HG03064 (cell line): ENCODE data around the gene DCUN1D2.

Source experiments
- ATAC-seq: cut with Tn5 transposase; IDR thresholded peaks from one replicate; pipeline ENCODE4 v1.9.1; 2021; ENCODE audit warnings: low read depth; ENCODE audit not compliant: unreplicated experiment

The DCUN1D2 gene

DNA sequence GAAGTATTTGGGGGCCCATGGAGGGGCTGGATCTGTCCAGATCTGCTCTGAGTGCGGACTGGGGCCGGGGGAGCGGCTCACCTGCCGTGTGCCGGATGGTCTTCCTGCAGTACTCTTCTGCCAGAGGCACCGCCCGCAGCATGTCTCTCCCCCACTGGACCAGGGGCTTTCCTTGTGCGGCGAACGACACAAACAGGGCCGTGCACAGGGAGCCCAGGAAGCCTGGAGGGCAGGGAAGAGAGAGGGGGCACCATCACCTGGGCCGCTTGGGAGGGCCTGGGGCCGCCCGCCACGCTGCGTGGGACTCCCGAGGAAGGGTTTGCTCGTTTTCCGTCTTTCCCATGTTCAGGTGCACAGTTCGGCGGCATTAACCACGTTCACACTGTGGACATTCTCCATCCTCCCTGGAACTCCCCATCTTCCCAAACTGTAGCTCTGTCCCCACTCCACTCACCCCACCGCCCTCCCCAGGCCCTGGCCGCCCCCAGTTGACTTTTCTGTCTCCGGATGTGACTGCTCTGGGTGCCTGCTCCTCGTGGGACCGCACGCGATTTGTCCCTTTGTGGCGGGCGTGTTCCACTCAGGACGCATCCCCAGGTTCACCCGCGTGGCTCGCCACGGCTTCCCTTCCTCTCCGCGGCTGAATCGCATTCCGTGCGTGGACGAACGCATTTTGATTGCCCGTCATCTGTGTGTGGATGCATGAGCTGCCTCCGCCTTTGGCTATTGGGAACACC, 61.5 kb downstream of the DCUN1D2 start:
- no peak for ATAC-seq

DNA sequence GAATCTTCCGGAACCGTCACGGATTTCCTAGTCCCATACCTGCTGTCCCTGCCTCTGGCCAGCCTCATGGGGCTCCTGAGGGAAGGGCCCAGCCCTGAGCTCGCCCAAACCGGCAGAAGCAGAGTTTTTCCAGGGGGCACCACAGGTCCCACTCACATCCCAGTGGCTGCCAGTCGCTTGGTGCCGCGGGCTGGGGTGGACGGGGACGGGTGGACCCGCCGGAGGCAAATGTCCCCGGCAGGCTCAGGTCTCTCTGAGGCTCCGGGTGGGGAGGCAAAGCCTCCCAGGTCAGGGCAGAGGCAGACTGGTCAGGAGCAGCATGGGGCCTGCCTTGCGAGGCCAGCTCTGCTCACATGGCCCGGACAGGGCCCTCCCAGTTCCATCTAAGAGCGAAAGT, 62.0 kb downstream of the DCUN1D2 start:
- ATAC-seq = no peak

DNA sequence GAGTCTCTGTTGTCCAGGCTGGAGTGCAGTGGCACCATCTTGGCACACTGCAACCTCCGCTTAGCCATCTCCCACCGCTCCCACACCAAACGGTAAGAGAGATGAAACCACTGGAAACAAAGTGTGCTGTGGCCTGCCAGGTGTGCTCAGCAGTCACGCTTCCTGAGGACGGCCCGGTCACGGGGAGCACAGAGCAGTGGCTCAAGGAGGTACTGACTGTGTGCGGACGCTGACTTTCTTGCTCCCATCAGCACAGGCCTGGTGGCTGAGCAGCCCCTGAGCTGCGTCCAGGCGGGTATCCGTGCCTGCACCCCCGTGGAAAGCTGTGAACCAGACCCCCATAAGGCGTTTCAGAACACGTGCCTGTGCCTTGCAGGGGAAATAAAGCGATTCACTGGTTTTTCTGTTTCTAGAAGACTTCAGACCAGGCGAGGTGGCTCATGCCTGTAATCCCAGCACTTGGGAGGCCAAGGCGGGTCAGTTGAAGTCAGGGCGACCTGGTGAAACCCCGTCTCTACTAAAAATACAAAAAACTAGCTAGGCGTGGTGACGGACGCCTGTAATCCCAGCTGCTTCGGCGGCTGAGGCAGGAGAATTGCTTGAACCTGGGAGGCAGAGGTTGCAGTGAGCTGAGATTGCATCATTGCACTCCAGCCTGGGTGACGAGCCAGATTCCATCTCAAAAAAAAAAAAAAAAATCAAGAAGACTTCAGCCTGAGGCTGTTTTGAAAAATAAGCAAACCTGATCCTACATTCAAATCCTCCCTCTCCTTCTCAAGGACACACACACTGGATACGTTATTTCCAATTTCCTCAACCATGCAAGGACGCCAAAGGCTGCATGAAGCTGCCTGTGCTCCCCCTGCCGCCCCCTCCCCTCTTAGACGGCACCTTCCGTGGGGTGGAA, 62.7 kb downstream of the DCUN1D2 start:
- no peak for ATAC-seq

DNA sequence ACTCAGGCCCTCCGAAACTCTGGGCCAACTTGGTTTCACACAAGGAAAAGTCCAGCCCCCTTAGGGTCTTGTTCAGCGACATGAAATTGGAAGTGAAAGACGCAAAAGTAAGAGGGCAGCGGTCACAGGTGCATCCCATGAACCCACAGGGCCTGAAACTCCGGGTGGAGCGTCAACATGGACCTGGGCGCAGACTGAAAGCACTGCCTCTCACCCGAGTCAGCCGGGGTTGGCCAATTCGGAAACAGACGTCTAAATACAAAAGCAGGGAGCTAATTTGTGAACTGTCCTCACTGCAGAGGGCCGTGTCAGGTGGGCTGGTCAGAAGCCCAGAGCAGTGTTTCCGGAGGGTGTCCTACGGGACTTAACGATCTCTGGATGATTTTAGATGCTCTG, 63.9 kb downstream of the DCUN1D2 start:
- no peak for ATAC-seq

DNA sequence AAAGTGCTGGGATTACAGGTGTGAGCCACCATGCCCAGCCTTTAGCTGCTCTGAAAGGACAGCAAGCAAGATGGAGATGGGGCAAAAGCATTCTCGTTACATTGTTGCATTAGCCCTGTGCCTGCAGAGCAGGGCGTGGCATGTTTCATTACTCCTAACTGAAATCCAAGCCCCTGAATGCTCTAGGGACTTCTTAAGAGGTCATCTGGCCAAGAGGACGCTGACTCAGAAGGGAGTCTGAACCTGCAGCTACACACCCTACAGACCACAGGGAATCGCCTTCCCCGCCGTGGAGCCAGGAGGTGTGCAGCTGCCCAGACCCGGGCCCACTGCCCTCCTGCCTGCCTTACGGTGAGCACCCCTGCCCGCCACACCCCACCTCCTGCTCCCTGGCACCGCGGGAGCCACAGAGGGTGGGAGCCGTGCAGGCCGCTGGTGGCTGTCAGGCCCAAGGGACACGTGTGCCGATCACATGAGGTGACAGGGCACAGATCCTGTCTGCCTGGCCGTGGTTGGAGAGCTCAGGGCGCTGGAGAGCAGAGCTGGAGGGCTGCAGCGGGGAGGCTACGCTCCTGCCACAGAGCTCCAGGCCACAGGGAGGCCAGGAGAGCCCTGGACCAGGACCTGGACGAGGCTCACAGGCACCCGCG, 64.4 kb downstream of the DCUN1D2 start:
- no peak for ATAC-seq

DNA sequence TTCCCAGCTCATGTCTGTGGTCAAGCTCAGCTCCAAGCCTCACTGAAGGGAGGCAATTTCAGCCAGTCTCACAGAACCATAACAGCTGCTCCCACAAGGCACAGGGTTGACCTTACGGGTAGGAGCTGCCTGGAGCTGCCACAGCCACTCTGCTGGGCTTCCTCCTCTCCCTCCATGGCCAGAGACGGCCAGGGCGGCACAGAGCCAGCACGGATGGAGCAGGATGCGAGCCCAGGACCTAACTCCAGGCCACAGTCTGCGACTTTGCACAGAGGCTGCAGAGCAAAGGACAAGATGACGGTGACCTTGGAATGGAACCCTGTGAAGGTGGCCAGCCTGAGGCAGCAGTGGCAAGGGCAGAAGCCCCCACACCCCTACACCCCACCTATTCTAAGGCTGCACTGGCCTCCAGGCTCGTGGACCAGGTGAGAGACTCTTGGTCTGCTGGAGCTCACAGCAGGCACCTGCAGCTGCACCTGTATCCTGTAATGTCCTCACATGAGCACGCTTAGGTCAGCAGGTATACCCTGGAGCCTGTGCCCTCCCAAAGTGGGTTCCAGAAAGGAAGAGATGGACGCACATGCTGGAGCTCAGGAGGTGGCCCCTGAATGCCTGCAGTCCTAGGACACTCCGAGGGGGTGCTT, 66.9 kb downstream of the DCUN1D2 start:
- ATAC-seq = no peak

DNA sequence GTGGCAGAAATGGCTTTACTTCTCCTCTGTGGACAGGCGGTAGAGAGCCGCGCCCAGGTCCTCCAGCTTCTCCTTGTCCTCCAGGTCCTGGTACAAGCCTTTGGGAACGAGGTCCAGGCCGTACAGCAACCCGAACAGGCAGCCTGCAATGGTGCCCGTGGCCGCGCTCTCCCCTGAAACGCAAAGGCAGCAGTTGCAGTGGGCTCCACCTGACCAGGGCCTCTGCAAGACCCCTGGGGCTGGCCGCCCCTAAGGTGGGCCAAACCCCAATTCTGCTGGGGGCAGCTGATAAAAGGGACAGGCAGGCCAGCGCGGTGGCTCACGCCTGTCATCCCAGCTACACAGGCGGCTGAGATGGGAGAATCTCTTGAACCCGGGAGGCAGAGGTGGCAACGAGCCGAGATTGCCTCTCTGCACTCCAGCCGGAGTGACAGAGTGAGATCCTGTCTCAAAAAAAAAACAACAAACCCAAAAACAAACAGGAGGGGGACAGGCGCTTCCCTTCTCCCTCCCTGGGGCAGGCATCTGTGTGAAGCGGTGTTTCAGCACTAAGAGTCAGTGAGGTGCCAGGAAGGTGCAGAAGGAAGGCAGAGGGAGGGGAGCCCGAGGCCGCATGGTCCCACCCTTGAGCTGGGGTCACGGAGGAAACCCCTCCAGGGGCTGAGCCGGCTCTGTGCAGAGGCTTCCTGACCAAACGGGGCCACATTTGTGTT, 67.5 kb downstream of the DCUN1D2 start:
- no peak for ATAC-seq

DNA sequence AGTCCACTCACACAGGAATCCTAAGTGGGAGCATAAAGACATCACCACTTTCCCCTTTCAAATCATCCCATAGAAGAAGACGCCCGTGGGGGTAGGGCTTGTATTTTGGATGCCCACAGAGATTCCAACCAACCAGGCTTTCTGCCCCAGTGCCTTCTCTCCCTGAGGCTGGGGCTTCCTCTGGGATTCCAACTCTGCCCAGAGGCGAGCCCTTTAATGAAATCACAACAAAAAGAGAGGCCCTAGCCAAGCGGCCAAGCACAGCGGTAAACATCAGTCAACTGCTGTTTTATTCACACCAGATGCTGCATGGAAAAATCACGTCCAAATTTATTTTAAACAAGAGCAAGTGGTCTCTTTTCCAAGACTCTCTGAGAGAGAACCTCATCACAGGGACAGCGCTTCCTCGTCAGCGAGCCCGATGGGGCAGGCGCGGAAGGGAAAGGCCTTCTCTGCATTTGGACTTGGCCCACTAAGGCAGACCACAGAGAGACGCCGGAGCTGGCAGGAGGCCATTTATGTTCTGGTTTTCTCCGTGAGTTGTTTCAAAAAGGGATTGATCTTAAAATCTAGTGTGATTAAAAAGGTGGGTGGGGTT, 68.7 kb downstream of the DCUN1D2 start:
- ATAC-seq = no peak

DNA sequence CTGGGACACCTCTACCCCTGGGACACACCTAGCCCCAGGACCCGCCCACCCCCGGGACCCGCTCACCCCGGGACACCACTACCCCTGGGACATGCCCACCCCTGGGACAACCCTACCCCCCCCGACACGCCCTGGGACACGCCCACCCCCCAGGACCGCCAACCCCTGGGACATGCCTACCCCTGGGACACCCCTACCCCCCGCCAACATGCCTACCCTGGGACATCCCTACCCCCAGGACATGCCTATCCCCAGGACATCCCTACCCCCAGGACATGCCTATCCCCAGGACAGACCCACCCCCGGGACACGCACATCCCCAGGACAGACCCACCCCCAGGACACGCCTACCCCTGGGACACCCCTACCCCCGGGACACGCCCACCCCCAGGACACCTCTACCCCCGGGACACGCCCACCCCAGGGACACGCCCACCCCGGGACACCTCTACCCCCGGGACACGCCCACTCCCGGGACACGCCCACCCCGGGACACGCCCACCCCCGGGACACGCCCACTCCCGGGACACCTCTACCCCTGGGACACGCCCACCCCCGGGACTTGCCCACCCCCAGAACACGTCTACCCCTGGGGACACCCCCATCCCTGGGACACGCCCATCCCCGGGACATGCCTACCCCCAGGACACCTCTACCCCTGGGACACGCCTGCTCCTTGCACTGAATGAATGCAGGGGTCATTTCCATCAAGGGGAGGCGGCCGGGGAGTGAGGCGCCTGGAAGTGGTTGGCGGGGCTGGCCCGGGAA, 69.5 kb downstream of the DCUN1D2 start:
- ATAC-seq = no peak

DNA sequence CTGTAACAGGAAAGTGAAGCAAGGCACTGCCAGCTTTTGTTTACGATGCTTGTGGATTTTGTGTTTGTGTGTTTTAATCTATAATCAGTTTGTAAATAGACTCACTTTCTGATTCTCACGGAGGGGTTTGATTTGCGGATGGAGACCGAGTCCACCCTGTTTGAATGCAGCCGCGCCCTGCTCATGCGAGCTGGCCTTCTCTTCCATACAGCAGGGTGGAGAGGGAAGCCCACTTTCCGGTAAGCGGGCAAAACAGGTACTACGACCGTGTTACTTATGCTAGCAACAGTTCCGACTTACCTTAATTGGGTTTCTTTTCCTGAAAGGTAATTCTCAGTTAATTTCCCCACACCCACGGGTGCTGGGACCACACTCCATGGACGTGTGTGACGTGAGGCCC, 70.3 kb downstream of the DCUN1D2 start:
- no peak for ATAC-seq

DNA sequence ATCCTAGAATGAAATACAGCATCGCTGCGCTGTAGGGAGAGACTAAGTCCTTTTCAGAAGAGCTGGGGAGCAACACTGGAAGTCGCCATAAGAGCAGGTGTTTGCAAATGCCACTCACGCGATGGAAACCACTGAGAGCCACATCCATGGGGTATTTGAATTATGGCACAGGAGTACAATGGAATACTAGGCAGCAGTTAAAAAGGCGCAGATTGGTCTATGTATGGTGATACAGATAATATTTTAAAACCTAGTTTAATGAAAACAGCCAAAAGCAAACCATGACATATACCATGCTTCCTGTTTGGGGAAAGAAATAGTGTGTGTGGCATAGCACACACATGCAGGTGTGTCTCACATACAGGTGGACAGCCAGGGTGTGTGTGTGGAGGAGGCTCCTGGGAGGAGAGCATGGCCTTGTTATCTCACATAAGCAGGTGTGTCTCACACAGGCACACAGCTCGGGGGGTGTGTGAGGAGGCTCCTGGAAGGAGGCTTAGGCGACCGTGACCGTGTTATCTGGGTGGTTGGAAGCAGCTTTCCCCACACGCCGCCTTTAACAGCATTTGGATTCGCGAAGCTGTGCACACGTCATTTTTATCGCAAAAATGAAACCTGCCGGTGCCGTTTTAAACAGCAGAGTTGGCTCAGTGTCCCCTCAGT, 70.8 kb downstream of the DCUN1D2 start:
- no peak for ATAC-seq

DNA sequence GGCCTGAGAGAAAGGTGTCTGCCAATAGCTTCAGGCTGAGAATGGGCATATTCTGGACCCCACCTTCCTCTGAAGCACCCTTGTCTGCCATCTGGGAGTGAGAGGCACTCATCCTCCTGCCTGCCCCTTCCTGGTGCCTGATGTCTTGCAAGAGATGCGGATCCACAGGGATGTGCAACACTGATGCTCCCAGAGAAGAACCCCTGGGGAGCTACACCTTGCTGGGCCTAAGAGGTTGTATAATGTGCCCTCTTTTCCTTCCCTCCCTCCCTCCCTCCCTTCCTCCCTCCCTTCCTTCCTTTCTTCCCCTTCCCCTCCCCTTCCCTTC, 71.8 kb downstream of the DCUN1D2 start:
- ATAC-seq = no peak

DNA sequence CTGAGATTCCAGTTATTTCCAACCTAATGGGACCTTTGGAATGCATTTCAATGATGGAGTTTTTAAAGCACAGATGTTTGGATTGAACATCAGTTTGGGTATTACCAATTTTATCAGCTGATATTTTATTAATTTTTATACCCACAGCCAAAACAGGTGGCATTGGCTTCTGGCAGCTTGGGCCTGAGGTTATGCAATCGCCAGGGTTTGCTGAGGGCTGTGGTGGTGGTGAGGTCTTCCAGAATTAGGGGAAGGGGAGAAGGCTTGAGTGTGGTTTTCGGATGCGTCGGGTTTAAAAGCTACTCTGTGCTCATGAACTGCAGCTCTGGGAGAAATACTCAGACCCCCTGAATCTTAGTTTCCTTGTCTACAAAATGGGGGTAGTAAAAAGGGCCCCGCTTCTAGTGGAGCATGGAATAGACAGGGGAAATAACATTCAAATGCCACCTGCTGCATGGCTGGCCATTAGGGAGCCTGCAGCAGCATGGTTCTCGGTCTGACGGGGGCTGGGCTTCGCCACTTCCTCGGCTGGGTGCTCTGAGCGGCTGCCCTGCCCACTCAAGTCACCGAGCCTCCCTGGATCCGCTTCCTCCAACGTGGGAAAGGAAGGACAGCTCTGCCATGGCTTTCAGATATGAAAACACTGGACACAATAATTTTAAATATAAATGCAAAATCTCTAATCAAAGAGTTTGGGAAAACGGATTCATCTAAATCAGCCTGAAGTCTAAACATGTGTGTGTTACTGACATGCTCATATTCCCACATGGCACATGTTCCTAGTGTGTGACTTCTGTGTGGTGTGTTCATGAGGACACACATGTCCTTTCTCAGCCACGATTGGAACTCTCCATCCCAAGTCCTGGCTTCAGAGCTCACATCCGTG, 72.4 kb downstream of the DCUN1D2 start:
- ATAC-seq = no peak

DNA sequence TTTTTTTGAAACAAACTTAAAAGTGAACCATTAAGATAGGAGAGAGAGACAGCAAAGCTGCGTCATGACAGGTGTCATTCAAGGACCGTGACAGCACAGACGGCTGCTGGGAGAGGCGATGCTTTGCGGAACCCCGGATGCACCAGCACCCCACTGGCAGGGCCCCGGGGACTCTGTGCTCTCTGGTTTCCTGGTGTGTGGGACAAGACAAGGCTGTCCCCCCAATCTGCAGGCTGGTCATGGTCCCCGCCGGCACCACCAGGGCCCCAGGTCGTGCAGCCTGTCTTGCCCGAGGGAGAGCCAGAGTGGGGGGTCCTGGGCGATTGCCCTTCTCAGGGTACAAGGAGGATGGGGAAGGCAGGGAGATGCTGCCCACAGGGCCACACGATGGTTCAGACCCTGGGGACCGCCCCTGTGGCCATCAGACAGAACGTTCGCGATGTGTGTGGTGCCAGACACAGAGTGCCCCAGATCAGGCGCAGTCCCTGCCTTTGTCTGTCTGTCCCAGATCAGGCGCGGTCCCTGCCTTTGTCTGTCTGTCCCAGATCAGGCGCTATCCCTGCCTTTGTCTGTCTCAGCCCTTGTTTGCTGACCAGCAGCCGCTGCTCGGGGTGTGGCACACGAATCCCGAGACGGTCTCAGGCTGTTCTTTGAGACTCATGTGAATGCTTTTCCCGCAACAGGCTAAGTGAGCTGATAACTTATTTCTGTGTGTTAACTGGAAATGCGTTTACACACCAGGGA, 73.3 kb downstream of the DCUN1D2 start:
- ATAC-seq = no peak

DNA sequence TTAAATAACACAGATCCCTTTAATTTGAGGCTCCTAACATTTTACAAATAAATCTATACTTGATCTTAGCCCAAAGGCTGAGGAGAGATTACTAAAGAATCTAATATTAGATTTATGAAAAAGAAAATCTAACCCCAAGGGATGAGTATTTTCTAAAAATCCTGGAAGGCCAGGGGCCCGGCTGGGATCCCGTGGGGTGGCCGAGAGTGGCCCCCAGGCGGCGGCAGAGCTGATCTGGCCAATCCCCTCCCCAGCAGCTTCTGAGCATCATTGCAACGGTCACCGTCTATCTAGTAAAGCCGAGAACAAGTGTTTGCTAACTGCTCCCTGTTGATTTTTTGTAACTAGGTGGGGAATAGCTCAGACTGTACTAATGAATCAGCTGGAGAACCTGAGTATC, 74.7 kb downstream of the DCUN1D2 start:
- ATAC-seq = no peak

DNA sequence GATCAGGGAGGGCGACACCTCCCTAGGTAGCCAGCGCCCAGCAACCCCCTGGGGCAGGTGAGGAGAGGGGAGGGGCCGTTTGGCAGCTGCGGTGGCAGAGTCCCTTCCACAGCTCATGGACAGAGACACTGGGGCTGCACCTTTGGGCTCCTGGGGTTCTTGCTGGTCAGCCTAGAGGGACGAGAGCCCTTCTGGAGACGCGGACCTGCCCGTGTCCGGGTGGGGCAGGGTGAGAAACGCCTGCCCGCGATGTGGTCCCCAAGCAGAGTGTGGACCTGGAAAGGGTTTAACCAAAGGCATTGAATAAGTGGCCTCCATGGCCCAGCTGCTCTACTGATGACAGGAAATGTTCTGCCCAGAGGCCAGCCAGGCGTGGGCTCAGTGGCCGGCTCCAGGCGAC, 75.5 kb downstream of the DCUN1D2 start:
- ATAC-seq = no peak

DNA sequence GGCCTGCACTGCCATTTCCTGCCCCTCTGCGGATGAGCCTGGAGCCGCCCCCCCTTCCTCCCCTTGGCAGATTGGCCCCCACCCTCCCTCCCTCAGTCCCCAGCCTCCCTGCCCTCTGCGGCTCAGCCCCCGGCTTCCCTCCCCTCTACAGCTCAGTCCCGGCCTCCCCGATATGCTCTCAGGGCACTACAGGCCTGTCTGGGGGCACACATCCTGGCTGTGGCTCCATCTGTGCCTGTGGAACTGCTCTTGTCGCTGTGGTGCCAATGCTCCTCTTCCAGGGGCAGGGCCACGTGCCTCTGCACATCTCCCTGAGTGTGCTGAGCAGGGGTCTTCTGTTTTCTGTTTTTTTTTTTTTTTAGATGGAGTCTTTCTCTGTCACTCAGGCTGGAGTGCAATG, 76.2 kb downstream of the DCUN1D2 start:
- ATAC-seq = no peak
